Neural progenitor cell (in vitro differentiated cells): ENCODE measurements around the gene GKN1. TPM values are rescaled to one million over a fixed set of nuclear protein-coding genes. Genes with fewer than 3 reads are reported as not detected.

ENCODE experiments used
- DNase-seq: peaks from one replicate; pipeline ENCODE4 v3.0.0-alpha.2; 2016; ENCODE audit warnings: low spot score
- H2AFZ ChIP-seq: fragments of 200-600 bp; sonication (generic); replicated peaks from 2 replicates; pipeline ENCODE4 v1.6.1; 2016; ENCODE audit warnings: antibody characterized with exemption
- H3F3A ChIP-seq: fragments of 200-600 bp; sonication (generic); 2 replicates; pipeline ENCODE4 v1.6.1; 2016; ENCODE audit warnings: antibody characterized with exemption, low read depth
- H3K27ac ChIP-seq: fragments of 200-600 bp; sonication (generic); 2 replicates; pipeline ENCODE4 v1.5.1; 2016; ENCODE audit warnings: mild to moderate bottlenecking
- H3K27me3 ChIP-seq: fragments of 200-600 bp; sonication (generic); 2 replicates; pipeline ENCODE4 v1.6.1; 2016; ENCODE audit warnings: mild to moderate bottlenecking, moderate library complexity
- H3K36me3 ChIP-seq: fragments of 200-600 bp; sonication (generic); 2 replicates; pipeline ENCODE4 v1.5.1; 2016
- H3K4me1 ChIP-seq: fragments of 200-600 bp; sonication (generic); 2 replicates; pipeline ENCODE4 v1.6.1; 2016; ENCODE audit warnings: mixed run types
- H3K4me2 ChIP-seq: fragments of 200-600 bp; sonication (generic); 2 replicates; pipeline ENCODE4 v1.6.1; 2016
- H3K4me3 ChIP-seq: fragments of 200-600 bp; sonication (generic); 2 replicates; pipeline ENCODE4 v1.5.1; 2016
- H3K79me2 ChIP-seq: fragments of 200-600 bp; sonication (generic); 2 replicates; pipeline ENCODE4 v1.6.1; 2016; ENCODE audit warnings: low read depth
- H3K9ac ChIP-seq: fragments of 200-600 bp; sonication (generic); 2 replicates; pipeline ENCODE4 v1.6.1; 2016
- H3K9me3 ChIP-seq: fragments of 200-600 bp; sonication (generic); 2 replicates; pipeline ENCODE4 v1.5.1; 2016; ENCODE audit warnings: low read depth
- H4K20me1 ChIP-seq: fragments of 200-600 bp; sonication (generic); 2 replicates; pipeline ENCODE4 v1.6.1; 2016; ENCODE audit warnings: low read depth
- H3K27ac Mint-ChIP-seq: 3 replicates; pipeline ENCODE4 v1.8.0; 2021; ENCODE audit warnings: mixed read lengths
- H3K27me3 Mint-ChIP-seq: 2 replicates; pipeline ENCODE4 v1.8.0; 2022; ENCODE audit warnings: low read depth, mild to moderate bottlenecking, inconsistent platforms, moderate library complexity, mixed read lengths; ENCODE audit not compliant: insufficient read depth
- H3K36me3 Mint-ChIP-seq: 3 replicates; pipeline ENCODE4 v1.8.0; 2021; ENCODE audit warnings: mixed read lengths
- H3K4me1 Mint-ChIP-seq: 3 replicates; pipeline ENCODE4 v1.8.0; 2021; ENCODE audit warnings: mixed read lengths
- H3K4me3 Mint-ChIP-seq: 3 replicates; pipeline ENCODE4 v1.8.0; 2021; ENCODE audit warnings: mild to moderate bottlenecking, moderate library complexity, mixed read lengths
- H3K9me3 Mint-ChIP-seq: 3 replicates; pipeline ENCODE4 v1.8.0; 2020; ENCODE audit warnings: mixed read lengths
- EZH2 ChIP-seq: fragments of 200-600 bp; sonication (generic); IDR thresholded peaks from 2 replicates; pipeline ENCODE4 v1.6.1; 2017; ENCODE audit warnings: antibody characterized with exemption, mild to moderate bottlenecking, moderate library complexity
- EZH2phosphoT487 ChIP-seq: fragments of 200-600 bp; sonication (generic); IDR thresholded peaks from 2 replicates; pipeline ENCODE4 v1.6.1; 2017; ENCODE audit warnings: antibody characterized with exemption
- total RNA-seq: library from RNA; depleted of rRNA; stranded (reverse); fragments of >200 nt; gene quantifications from 2 replicates; pipeline ENCODE4 v1.2.3, GENCODE V29; 2015; ENCODE audit warnings: low replicate concordance
- TF ChIP-seq, protein P1 (sequence below): fragments of 200-600 bp; sonication (generic); IDR thresholded peaks from 2 replicates; pipeline ENCODE4 v1.5.1; 2017; ENCODE audit warnings: antibody characterized with exemption, mild to moderate bottlenecking

GKN1 gene
- total RNA-seq, 1 donor from 2014 or later = not detected

GRCh38 chr2:68946117-68946516 lies 28.3 kb upstream of the GKN1 start:
- Histone ChIP-seq H3K27me3 (no peaks in the 10 kb centered on the region), H3K4me2 (no peak overlapping the region), H3K9me3 (no peaks in the 10 kb centered on the region), H3K4me3 (no peak overlapping the region), H3K79me2 (no peaks in the 10 kb centered on the region), H3F3A (no peaks in the 10 kb centered on the region), H3K4me1 (peaks cover 10% of the 10 kb centered on the region), H4K20me1 (no peaks in the 10 kb centered on the region), H3K9ac (no peak overlapping the region), H2AFZ (no peak overlapping the region), H3K36me3 (no peaks in the 10 kb centered on the region), H3K27ac (no peak overlapping the region)
- DNase-seq = no peak
- TF ChIP-seq EZH2 = no peak
- TF ChIP-seq, protein P1, sequence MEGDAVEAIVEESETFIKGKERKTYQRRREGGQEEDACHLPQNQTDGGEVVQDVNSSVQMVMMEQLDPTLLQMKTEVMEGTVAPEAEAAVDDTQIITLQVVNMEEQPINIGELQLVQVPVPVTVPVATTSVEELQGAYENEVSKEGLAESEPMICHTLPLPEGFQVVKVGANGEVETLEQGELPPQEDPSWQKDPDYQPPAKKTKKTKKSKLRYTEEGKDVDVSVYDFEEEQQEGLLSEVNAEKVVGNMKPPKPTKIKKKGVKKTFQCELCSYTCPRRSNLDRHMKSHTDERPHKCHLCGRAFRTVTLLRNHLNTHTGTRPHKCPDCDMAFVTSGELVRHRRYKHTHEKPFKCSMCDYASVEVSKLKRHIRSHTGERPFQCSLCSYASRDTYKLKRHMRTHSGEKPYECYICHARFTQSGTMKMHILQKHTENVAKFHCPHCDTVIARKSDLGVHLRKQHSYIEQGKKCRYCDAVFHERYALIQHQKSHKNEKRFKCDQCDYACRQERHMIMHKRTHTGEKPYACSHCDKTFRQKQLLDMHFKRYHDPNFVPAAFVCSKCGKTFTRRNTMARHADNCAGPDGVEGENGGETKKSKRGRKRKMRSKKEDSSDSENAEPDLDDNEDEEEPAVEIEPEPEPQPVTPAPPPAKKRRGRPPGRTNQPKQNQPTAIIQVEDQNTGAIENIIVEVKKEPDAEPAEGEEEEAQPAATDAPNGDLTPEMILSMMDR = no peak
- H3K4me3 Mint-ChIP-seq = no peak overlapping the region
- H3K36me3 Mint-ChIP-seq = no peaks in the 10 kb centered on the region
- no peaks in the 10 kb centered on the region for H3K27me3 Mint-ChIP-seq
- H3K9me3 Mint-ChIP-seq = peaks cover 5% of the 10 kb centered on the region
- peaks cover 13% of the 10 kb centered on the region for H3K4me1 Mint-ChIP-seq
- no peak overlapping the region for H3K27ac Mint-ChIP-seq

DNA sequence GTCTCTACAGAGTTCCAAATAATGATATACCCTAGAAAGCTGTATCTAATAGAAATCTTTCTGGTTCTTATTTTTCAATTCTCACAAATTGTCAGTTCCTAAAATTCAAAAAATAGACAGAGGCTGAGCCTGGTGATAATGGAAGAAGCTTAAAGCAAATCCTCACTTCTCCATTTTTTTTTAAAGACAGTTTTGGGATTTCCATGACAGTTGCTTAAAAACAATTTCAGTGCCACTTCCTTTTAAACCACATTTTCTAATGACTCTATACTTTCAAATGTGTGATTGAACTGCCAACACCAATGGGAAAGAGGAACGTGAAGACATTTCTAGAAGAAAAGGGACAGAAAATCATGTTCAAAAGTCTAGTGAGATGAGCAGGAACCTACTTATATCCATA lies 25.7 kb upstream of the GKN1 start:
- H3K36me3 ChIP-seq = no peaks in the 10 kb centered on the region
- no peaks in the 10 kb centered on the region for H3K79me2 ChIP-seq
- Mint-ChIP-seq H3K4me3 (no peak overlapping the region), H3K36me3 (no peaks in the 10 kb centered on the region), H3K27ac (no peak overlapping the region), H3K9me3 (peaks cover 2% of the 10 kb centered on the region), H3K4me1 (peaks cover 8% of the 10 kb centered on the region), H3K27me3 (peaks cover under 1% of the 10 kb centered on the region)
- no peaks in the 10 kb centered on the region for H3F3A ChIP-seq
- no peaks in the 10 kb centered on the region for H4K20me1 ChIP-seq
- H3K27me3 ChIP-seq = no peaks in the 10 kb centered on the region
- no peak overlapping the region for H3K4me3 ChIP-seq
- no peak for DNase-seq
- no peak overlapping the region for H3K27ac ChIP-seq
- H2AFZ ChIP-seq = no peak overlapping the region
- H3K4me2 ChIP-seq = no peak overlapping the region
- no peaks in the 10 kb centered on the region for H3K9me3 ChIP-seq
- no peak overlapping the region for H3K9ac ChIP-seq
- TF ChIP-seq EZH2phosphoT487 (no peak), EZH2 (no peak)
- TF ChIP-seq, protein P1 = no peak
- peaks cover 12% of the 10 kb centered on the region for H3K4me1 ChIP-seq

DNA sequence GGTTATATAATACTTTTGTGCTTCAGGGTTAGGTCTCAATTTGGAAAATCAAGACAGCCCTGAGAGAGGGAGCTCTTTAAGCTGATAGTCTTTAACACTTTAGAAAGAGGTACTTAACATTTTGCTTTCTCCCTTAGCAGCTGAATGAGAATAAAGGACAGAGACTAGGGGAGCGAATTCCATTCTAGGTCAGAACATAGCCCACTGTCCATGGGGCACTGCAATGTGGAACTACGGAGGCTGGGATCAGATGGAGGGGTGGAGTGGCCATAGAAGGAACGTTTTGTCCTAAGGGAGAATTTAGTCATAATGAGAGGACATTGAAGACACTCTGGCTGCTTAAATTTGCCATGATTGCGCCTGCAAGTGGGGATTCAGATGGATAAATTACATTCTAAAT lies 22.5 kb upstream of the GKN1 start:
- H3K9me3 ChIP-seq = no peaks in the 10 kb centered on the region
- TF ChIP-seq EZH2phosphoT487 (no peak), EZH2 (no peak)
- TF ChIP-seq, protein P1 = no peak
- H3K4me2 ChIP-seq = no peak overlapping the region
- Mint-ChIP-seq H3K36me3 (no peaks in the 10 kb centered on the region), H3K4me3 (no peak overlapping the region), H3K27ac (no peak overlapping the region), H3K27me3 (peaks cover 9% of the 10 kb centered on the region), H3K4me1 (no peaks in the 10 kb centered on the region), H3K9me3 (peaks cover 2% of the 10 kb centered on the region)
- no peaks in the 10 kb centered on the region for H3K27me3 ChIP-seq
- peaks cover 3% of the 10 kb centered on the region for H3K4me1 ChIP-seq
- no peak overlapping the region for H3K4me3 ChIP-seq
- no peak for DNase-seq
- no peak overlapping the region for H3K27ac ChIP-seq
- no peaks in the 10 kb centered on the region for H3K36me3 ChIP-seq
- H2AFZ ChIP-seq = no peak overlapping the region
- no peaks in the 10 kb centered on the region for H3F3A ChIP-seq
- H3K79me2 ChIP-seq = no peaks in the 10 kb centered on the region
- no peak overlapping the region for H3K9ac ChIP-seq
- H4K20me1 ChIP-seq = no peaks in the 10 kb centered on the region
